GM12878 (cell line): Measurements from ENCODE around the gene PADI4.

Experiments used
- POLR2A ChIP-seq: IDR thresholded peaks from 2 replicates; pipeline ENCODE4 v1.6.1; 2011; ENCODE audit warnings: low read depth, mild to moderate bottlenecking, low read length
- TAF1 ChIP-seq: IDR thresholded peaks from 2 replicates; pipeline ENCODE4 v1.6.1; 2011; ENCODE audit warnings: mild to moderate bottlenecking, low read depth, low read length, borderline replicate concordance
- ZNF384 ChIP-seq: IDR thresholded peaks from 2 replicates; pipeline ENCODE4 v1.6.1; 2012; ENCODE audit warnings: low read depth, mild to moderate bottlenecking, low read length, improper control_type of control experiment, borderline replicate concordance
- TF ChIP-seq, protein P1 (sequence below): IDR thresholded peaks from 2 replicates; pipeline ENCODE4 v1.6.1; 2011; ENCODE audit warnings: low read depth, low read length, improper control_type of control experiment, borderline replicate concordance

GRCh38 chr1:17316704-17317103 lies 8.7 kb downstream of the PADI4 start:
- no peak for TF ChIP-seq POLR2A
- no peak for TF ChIP-seq ZNF384
- no peak for TF ChIP-seq TAF1
- TF ChIP-seq, protein P1, sequence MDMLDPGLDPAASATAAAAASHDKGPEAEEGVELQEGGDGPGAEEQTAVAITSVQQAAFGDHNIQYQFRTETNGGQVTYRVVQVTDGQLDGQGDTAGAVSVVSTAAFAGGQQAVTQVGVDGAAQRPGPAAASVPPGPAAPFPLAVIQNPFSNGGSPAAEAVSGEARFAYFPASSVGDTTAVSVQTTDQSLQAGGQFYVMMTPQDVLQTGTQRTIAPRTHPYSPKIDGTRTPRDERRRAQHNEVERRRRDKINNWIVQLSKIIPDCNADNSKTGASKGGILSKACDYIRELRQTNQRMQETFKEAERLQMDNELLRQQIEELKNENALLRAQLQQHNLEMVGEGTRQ = no peak
